ENCODE measurements around the gene PEPD.

Gene PEPD

GRCh38 chr19:33377586-33378475, 143.8 kb downstream of the PEPD start:
- Histone ChIP-seq H2AFZ (ENCODE audit: low read length) (no peak overlapping the region), H3K36me3 (ENCODE audit: insufficient read depth, low read length) (peaks cover 35% of the 10 kb centered on the region), H3K9me3 (ENCODE audit: insufficient read depth, low read depth, low read length) (no peaks in the 10 kb centered on the region), H4K20me1 (ENCODE audit: insufficient read depth, low read length, poor library complexity, severe bottlenecking) (peaks cover 85% of the 10 kb centered on the region), H3K4me3 (ENCODE audit: low read length, poor library complexity, severe bottlenecking) (peak overlapping the region; percentile 87), H3K4me2 (ENCODE audit: low read depth, low read length, poor library complexity, severe bottlenecking) (peak overlapping the region; percentile 90), H3K27me3 (ENCODE audit: insufficient read depth, low read length, poor library complexity, severe bottlenecking) (no peaks in the 10 kb centered on the region), H3K9ac (ENCODE audit: low read depth, low read length, poor library complexity, severe bottlenecking) (peak overlapping the region; percentile 86), H3K79me2 (ENCODE audit: insufficient read depth, low read length) (peaks cover 89% of the 10 kb centered on the region), H3K4me1 (ENCODE audit: insufficient read depth, low read length, poor library complexity, severe bottlenecking) (peaks cover 62% of the 10 kb centered on the region), H3F3A (ENCODE audit: low read depth) (no peaks in the 10 kb centered on the region), H3K9me2 (replicated peaks; ENCODE audit: low read depth, low read length) (no peaks in the 10 kb centered on the region)
- TF ChIP-seq CTCF (conservative IDR thresholded peaks at IDR 0.05; ENCODE audit: low read length) (no peak), EZH2phosphoT487 (IDR thresholded peaks at IDR 0.05; ENCODE audit: borderline replicate concordance) (no peak)

GRCh38 chr19:33376941-33377557, 144.5 kb downstream of the PEPD start:
- Histone ChIP-seq H3K9me3 (ENCODE audit: insufficient read depth, low read depth, low read length) (no peaks in the 10 kb centered on the region), H3K4me3 (ENCODE audit: low read length, poor library complexity, severe bottlenecking) (peak overlapping the region; percentile 87), H3K36me3 (ENCODE audit: insufficient read depth, low read length) (peaks cover 34% of the 10 kb centered on the region), H3K4me2 (ENCODE audit: low read depth, low read length, poor library complexity, severe bottlenecking) (peak overlapping the region; percentile 90), H2AFZ (ENCODE audit: low read length) (no peak overlapping the region), H3K9me2 (replicated peaks; ENCODE audit: low read depth, low read length) (no peaks in the 10 kb centered on the region), H3F3A (ENCODE audit: low read depth) (no peaks in the 10 kb centered on the region), H3K27me3 (ENCODE audit: insufficient read depth, low read length, poor library complexity, severe bottlenecking) (no peaks in the 10 kb centered on the region), H4K20me1 (ENCODE audit: insufficient read depth, low read length, poor library complexity, severe bottlenecking) (peaks cover 80% of the 10 kb centered on the region), H3K79me2 (ENCODE audit: insufficient read depth, low read length) (peaks cover 81% of the 10 kb centered on the region), H3K9ac (ENCODE audit: low read depth, low read length, poor library complexity, severe bottlenecking) (peak overlapping the region; percentile 86), H3K4me1 (ENCODE audit: insufficient read depth, low read length, poor library complexity, severe bottlenecking) (peaks cover 63% of the 10 kb centered on the region)
- TF ChIP-seq CTCF (conservative IDR thresholded peaks at IDR 0.05; ENCODE audit: low read length) (no peak), EZH2phosphoT487 (IDR thresholded peaks at IDR 0.05; ENCODE audit: borderline replicate concordance) (no peak)

- Histone ChIP-seq H3F3A (ENCODE audit: low read depth) (no peaks in the 10 kb centered on the region), H3K27me3 (ENCODE audit: insufficient read depth, low read length, poor library complexity, severe bottlenecking) (no peaks in the 10 kb centered on the region), H3K9me2 (replicated peaks; ENCODE audit: low read depth, low read length) (no peaks in the 10 kb centered on the region), H3K9ac (ENCODE audit: low read depth, low read length, poor library complexity, severe bottlenecking) (peak overlapping the region; percentile 86), H4K20me1 (ENCODE audit: insufficient read depth, low read length, poor library complexity, severe bottlenecking) (peaks cover 74% of the 10 kb centered on the region), H3K4me1 (ENCODE audit: insufficient read depth, low read length, poor library complexity, severe bottlenecking) (peaks cover 60% of the 10 kb centered on the region), H3K79me2 (ENCODE audit: insufficient read depth, low read length) (peaks cover 75% of the 10 kb centered on the region), H3K4me2 (ENCODE audit: low read depth, low read length, poor library complexity, severe bottlenecking) (peak overlapping the region; percentile 90), H3K36me3 (ENCODE audit: insufficient read depth, low read length) (peaks cover 28% of the 10 kb centered on the region), H3K9me3 (ENCODE audit: insufficient read depth, low read depth, low read length) (no peaks in the 10 kb centered on the region), H2AFZ (ENCODE audit: low read length) (no peak overlapping the region), H3K4me3 (ENCODE audit: low read length, poor library complexity, severe bottlenecking) (peak overlapping the region; percentile 87)
- no peak for TF ChIP-seq EZH2phosphoT487 (IDR thresholded peaks at IDR 0.05; ENCODE audit: borderline replicate concordance)
- no peak for TF ChIP-seq CTCF (conservative IDR thresholded peaks at IDR 0.05; ENCODE audit: low read length)
Observed at GRCh38 chr19:33376423-33376822, 145.2 kb downstream of the PEPD start.
